HG02759 (cell line): ENCODE measurements around the gene ANKRD34B.
A peak's percentile ranks its signal among the peaks of the same experiment; 100 is the strongest.
"Not testable (repeated sequence)": the region's sequence is repeated elsewhere in the genome, so short reads cannot be mapped to it uniquely, and the experiment has no call there.

ENCODE experiments used
- ATAC-seq: cut with Tn5 transposase; IDR thresholded peaks from one replicate; pipeline ENCODE4 v1.9.1; 2021; ENCODE audit warnings: mild to moderate bottlenecking, moderate library complexity; ENCODE audit not compliant: unreplicated experiment

ANKRD34B gene

GRCh38 chr5:80569961-80570786 is at the start of gene ANKRD34B:
Gene ANKRD34B, minus strand, starts transcription at chr5:80570280. Its CDS starts 10,261 bp downstream, at chr5:80560019.
- ATAC-seq, result peak; percentile 54

DNA sequence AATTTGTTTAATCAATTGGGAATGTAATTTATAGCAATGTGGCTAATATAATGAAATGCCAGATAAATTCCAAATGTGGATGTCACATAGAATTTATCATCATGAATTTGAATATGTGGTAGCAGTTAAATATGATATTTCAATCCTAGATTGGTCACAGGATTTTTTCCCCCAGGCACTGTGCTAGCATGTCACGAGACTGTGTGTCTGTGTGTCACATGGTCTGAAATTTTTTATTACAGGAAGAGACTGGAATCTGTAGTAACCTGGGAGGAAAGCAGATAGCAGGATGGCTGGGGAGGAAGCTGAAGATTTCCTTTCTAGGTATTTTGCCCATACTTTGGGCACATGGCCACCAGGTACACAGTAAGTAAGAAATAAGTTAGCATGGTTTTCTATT is 49.0 kb upstream of the ANKRD34B start:
- ATAC-seq, result no peak

DNA sequence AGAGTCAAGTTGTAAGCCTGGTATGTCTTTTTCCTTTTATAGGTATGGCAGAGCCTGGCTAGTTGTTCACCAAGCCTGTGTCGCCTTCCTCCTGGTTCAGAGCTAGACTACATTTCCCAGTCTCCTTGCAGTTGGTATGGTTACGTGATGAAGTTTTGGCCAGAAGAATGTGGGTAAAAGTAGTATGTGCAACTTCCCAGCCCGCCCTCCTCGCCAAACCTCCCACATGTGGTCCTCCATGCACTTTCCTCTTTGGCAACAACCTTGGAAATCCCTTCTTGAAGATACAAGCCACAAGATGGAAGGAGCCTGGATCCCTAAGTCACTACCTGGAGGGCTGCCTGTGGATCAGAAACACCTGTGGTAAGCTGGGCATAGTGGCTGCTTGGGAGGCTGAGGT is 48.4 kb upstream of the ANKRD34B start:
- ATAC-seq, result no peak

GRCh38 chr5:80615266-80615914 is 45.3 kb upstream of the ANKRD34B start:
- ATAC-seq, result no peak

- ATAC-seq, result no peak
These were observed 39.6 kb upstream of the ANKRD34B start for GRCh38 chr5:80609692-80610091.

DNA sequence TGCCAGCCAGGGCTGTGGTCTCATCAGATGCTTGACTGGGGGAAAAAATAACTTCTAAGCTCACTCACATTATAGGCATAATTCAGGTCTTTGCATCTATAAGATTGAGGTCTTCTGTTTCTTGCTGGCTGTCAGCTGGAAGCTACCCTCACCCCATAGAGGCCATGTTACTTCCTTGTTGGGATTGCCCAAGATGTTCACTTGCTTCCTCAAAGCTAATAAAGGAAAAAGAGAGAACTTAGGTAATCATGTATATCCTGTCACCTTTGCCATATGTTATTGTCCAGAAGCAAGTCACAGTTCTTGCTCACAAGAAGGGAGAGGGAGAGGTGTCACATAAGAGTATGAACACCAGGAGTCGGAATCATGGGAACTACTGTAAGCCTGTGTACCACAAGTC is 38.7 kb upstream of the ANKRD34B start:
- no peak for ATAC-seq

GRCh38 chr5:80607832-80608231 is 37.8 kb upstream of the ANKRD34B start:
- peak; percentile 90 for ATAC-seq

DNA sequence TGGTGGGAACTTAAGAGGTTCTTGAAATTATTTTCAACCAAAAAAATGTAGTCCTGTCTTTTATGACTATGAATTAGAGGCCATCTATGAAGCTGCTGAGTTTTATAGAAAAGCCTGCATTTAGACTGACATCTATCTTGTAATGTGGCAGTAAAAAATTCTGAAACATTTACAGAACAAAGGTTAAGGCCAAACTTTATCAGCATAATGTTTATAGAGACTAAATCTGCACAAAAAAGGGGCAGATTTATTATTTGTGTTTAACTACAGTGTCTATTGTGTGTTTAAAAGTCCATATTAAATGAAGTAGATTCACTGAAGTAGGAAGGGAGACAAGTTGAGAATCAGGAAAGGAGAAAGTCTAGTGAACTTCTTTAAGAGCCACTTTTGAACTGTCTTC is 37.3 kb upstream of the ANKRD34B start:
- ATAC-seq, result no peak

GRCh38 chr5:80600943-80601693 is 31.0 kb upstream of the ANKRD34B start:
- no peak for ATAC-seq

- no peak for ATAC-seq
These were observed 27.4 kb upstream of the ANKRD34B start for GRCh38 chr5:80597500-80597899.

- no peak for ATAC-seq
These were observed 24.7 kb upstream of the ANKRD34B start for GRCh38 chr5:80594810-80595209.

DNA sequence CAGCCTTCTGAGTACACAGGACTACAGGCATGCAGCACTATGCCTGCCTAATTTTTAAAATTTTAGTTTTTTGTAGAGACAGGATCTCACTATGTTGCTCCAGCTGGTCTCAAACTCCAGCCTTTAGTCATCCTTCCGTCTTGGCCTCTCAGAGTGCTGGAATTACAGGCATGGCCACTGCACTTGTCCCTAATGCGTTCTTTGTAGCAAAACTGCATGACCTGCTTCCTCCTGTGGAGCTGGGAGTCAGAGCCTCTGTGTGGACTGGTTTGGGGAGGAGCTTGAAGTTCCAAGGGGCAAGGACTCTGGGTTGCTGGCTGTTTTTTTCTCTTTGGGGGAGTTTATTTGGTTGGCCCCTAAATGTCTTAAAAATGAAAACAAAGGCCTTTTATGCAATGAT is 22.7 kb upstream of the ANKRD34B start:
- ATAC-seq, result no peak

GRCh38 chr5:80592105-80592504 is 22.0 kb upstream of the ANKRD34B start:
- ATAC-seq, result no peak

- no peak for ATAC-seq
These were observed 21.3 kb upstream of the ANKRD34B start for GRCh38 chr5:80591352-80591751.

DNA sequence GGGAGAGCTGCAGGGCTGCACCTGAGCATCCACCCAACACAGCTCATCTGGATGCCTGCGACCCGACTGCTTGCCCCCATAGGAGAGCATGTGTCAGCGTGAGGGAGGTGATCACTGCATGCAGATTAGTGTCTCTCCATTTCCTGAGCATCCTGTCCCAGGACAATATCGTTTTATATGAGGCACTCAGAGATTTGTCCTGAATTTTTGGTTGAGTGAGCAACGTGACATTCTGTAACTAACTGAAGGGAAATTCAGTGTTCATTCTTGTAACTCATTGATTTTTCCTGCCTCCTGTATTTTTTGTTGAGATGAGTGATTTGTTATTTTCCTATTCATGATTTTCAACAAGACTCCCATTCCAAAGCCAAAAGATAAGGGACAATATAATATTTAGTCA is 20.7 kb upstream of the ANKRD34B start:
- no peak for ATAC-seq

GRCh38 chr5:80588858-80589540 is 18.9 kb upstream of the ANKRD34B start:
- ATAC-seq, result no peak

DNA sequence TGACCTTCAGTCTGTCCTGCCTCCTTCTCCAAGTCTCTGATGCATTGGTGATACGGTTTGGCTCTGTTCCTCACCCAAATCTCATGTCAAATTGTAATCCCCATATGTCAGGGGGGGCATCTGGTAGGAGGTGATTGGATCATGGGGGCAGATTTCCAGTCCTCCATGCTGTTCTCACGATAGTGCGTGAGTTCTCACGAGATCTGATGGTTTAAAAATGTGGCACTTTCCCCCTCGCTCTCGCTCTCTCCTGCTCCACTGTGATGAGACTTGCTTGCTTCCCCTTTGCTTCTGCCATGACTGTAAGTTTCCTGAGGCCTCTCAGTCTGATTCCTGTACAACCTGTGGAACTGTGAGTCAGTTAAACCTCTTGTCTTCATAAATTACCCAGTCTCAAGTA is 14.7 kb upstream of the ANKRD34B start:
- ATAC-seq, result no peak

DNA sequence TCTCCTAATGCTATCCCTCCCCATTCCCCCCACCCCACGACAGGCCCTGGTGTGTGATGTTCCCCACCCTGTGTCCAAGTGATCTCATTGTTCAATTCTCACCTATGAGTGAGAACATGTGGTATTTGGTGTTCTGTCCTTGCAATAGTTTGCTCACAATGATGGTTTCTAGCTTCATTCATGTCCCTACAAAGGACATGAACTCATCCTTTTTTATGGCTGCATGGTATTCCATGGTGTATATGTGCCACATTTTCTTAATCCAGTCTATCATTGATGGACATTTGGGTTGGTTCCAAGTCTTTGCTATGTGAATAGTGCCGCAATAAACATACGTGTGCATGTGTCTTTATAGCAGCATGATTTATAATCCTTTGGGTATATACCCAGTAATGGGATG is 10.2 kb upstream of the ANKRD34B start:
- ATAC-seq, result not testable (repeated sequence)

- no peak for ATAC-seq
These were observed 9.0 kb upstream of the ANKRD34B start for GRCh38 chr5:80579050-80579449.

GRCh38 chr5:80577707-80578106 is 7.6 kb upstream of the ANKRD34B start:
- no peak for ATAC-seq

GRCh38 chr5:80576383-80576782 is 6.3 kb upstream of the ANKRD34B start:
- no peak for ATAC-seq
